HG03045 (cell line): Measurements from ENCODE around the gene FOXA3.

ENCODE experiments used
- ATAC-seq: cut with Tn5 transposase; IDR thresholded peaks from one replicate; pipeline ENCODE4 v1.9.1; 2021; ENCODE audit warnings: mild to moderate bottlenecking, moderate library complexity; ENCODE audit not compliant: unreplicated experiment

The FOXA3 gene

DNA sequence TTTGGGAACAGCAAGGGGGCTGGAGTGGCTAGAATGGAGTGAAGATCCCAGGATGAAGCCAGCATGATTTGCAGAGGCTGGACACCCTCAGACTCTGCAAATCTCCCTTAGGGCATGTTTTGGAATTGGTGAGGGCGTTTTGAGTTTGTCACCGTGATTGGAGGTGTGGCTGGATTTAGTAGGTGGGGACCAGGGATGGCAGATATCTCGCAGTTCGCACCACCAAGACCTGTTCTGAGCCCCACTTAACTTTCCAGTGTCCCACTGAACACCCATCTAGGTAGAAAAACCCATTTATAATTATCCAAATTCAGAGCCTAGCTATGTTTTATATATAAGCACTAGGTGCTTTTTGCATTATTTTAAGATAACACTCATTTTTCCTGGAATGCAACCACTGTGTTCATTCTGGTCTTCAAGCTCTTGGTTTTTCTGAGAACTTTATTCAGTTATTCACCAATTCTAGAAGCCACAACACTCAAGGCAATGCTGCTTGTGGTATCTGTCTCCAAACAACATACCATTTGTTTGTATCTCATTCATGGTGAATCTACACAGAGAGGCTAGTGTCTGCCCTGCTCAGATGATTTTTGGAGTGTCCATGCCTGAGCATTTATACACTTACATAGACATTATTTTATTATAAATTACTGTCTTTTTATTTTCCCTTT lies 53.4 kb downstream of the FOXA3 start:
- no peak for ATAC-seq

DNA sequence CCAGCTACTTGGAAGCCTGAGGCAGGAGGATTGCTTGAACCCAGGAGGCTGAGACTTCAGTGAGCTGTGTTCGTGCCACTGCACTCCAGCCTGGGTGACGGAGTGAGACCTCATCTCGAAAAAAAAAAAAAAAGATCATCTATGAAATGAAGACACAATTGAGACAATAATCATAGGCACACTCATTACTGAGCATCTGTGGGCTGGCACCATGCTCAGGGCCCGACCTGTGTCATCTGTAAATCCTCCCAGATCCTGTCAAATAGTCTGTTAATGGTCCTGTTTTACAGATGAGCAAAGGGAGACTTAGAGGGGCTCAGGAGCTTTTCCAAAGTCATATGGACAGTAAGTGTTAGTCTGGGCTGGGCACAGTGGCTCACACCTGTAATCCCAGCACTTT lies 54.6 kb downstream of the FOXA3 start:
- ATAC-seq, result no peak

DNA sequence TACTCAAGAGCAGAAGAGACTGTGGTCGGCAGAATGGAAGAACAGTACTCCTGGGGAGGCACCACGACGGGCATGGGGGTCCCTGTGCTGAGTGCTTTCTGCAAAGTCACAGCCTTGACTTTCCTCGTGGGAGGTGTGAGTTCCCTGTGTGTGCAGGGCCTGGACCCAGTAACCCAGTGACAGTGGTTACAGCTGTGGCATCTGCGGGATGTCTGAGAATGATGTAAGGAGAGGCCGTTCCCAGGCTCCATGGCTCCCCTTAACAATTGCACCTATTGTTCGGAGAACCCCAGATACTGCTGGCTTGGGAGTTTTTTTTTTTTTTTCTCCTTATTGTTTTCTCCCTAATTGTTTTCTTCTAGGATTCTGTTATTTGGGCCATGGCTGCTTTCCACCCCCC lies 55.6 kb downstream of the FOXA3 start:
- ATAC-seq, result no peak

DNA sequence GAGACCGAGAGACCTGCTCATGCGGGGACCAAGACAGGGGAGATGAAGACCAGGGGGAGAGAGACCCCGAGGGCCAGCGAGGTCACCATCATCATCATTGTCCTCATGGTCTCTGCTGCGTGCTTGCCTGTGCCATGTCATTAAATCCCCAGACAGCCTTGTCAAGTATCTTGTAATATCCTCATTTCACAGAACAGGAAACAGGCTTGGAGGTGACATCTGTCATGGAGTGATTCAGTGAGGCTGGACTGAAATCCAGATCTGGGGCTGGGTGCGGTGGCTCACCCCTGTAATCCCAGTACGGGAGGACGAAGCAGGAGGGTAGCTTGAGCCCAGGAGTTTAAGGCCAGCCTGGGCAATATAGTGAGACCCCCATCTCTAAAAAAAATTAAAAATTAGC lies 56.3 kb downstream of the FOXA3 start:
- no peak for ATAC-seq

DNA sequence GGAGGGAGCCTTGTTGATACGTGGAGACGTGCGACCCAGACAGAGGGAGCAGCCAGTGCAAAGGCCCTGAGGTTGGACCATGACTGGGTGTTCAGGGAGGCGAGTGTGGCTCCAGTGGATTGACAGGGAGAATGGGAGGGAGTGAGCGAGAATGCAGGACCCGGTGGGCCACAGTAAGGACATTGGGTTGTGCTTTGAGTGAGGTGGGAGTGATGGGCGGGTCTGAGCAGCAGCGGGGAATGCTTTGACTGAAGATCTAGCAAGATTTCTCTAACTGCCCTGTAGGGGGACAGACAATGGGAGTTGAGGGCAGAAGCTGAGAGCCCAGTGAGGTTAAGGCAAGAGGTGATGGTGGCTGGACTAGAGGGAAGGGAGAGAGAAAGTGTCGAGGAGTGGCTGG lies 58.2 kb downstream of the FOXA3 start:
- ATAC-seq, result no peak
